Psoas muscle (tissue), 8 donors: ENCODE data around the gene CDON. TPM values are rescaled to one million over a fixed set of nuclear protein-coding genes. Genes with fewer than 3 reads are reported as not detected.

Experiments used
- ATAC-seq, 4 donors: fragments of 200-7000 bp; cut with Tn5 transposase; one replicate each; pipeline ENCODE4 v1.9.1; 2020; ENCODE audit warnings: moderate library complexity in 3 of 4, mild to moderate bottlenecking in 2 of 4
- DNase-seq, 2 donors: peaks; one replicate each; pipeline ENCODE4 v3.0.0-alpha.2; 2020
- H3K27ac ChIP-seq: fragments of 200-600 bp; one replicate; pipeline ENCODE4 v1.8.0; 2022
- H3K27me3 ChIP-seq, 3 donors: fragments of 200-600 bp in 1 of 3; one replicate each; pipeline versions ENCODE4 v1.6.1 to v1.8.0; 2013 to 2022; ENCODE audit warnings: low read length in 2 of 3, mild to moderate bottlenecking in 2 of 3, moderate library complexity in 1 of 3; ENCODE audit not compliant: insufficient read depth in 3 of 3
- H3K36me3 ChIP-seq, 2 donors: fragments of 200-600 bp in 1 of 2; one replicate each; pipeline versions ENCODE4 v1.6.1 to v1.8.0; 2013 to 2022; ENCODE audit warnings: low read depth in 1 of 2, mild to moderate bottlenecking in 1 of 2, moderate library complexity in 1 of 2; ENCODE audit not compliant: insufficient read depth in 1 of 2
- H3K4me1 ChIP-seq: fragments of 200-600 bp; one replicate; pipeline ENCODE4 v1.8.0; 2022
- H3K4me3 ChIP-seq: fragments of 200-600 bp; one replicate; pipeline ENCODE4 v1.8.0; 2022; ENCODE audit warnings: mild to moderate bottlenecking
- H3K9me3 ChIP-seq: fragments of 200-600 bp; one replicate; pipeline ENCODE4 v1.8.0; 2022
- CTCF ChIP-seq: fragments of 200-600 bp; IDR thresholded peaks from one replicate; pipeline ENCODE4 v1.8.0; 2022; ENCODE audit warnings: antibody characterized with exemption
- WGBS, 3 donors: extraction: QIAGEN DNeasy Blood & Tissue Kit; methylation state at CpG; one replicate each; pipeline versions ENCODE4 v1.1.6 to v1.1.7; 2013; 5-methylcytosine and 5-hydroxymethylcytosine counted together
- intact Hi-C, 2 donors: fragments of 100-400 bp; cut with DNase I; formaldehyde crosslinking; loops; one replicate each; pipeline versions ENCODE4 v1.11.0 to v1.14.2; 2022
- polyA plus RNA-seq, 3 donors: library from polyadenylated mRNA; stranded (reverse); fragments of 200-250 nt; gene quantifications; one replicate each; pipeline ENCODE4 v1.2.3, GENCODE V29; 2013
- total RNA-seq, 4 donors: library from RNA; stranded (reverse); fragmentation: NEBNext Ultra II Directional in 2 of 4; extraction: Animal tissue kit (Norgen Biotek cat#: 25700) in 2 of 4; gene quantifications; one replicate each; pipeline versions ENCODE4 v1.2.1 to v1.2.4, GENCODE V29; 2021 to 2023
- donor health status: healthy with polysubstance abuse.
- donor health status: DM: no; HTN: no; CAD: no; lungs with moderate emphysema.
- donor health status: Bipolar disorder and iron deficiency.
- donor health status: healthy.
- donor health status: DM: yes; HTN: yes; CAD: no.
- donor health status: DM: no; HTN: no; CAD: no.
- donor health status: DM: no; HTN: no; CAD: no.
- donor health status: DM: yes; HTN: yes; CAD: no.

Gene CDON
- total and polyA plus RNA-seq, 7 donors: 0.63 to 5.6 (median 1.3) TPM

- intact Hi-C loops: no loop called here
- peaks cover 0 to 11% (median 6%) of the 10 kb centered on the region in 3 donors for H3K27me3 ChIP-seq
- WGBS, 3 donors: 64 to 73% (median 66%) methylated on average over 8 of the region's 8 CpGs
Observed at GRCh38 chr11:125910226-125910849, 152.3 kb downstream of the CDON start.

More at GRCh38 chr11:125910226-125910849, 152.3 kb downstream of the CDON start:
- Histone ChIP-seq H3K36me3 (no peaks in the 10 kb centered on the region), H3K9me3 (no peaks in the 10 kb centered on the region), H3K4me1 (no peaks in the 10 kb centered on the region), H3K27ac (no peak overlapping the region), H3K4me3 (no peak overlapping the region)
- no peak for DNase-seq
- ATAC-seq: no peak
- TF ChIP-seq CTCF: no peak

Other genes with a start within 250 kb of the CDON start
- not detected for gene PATE4, start 229.6 kb downstream of the CDON start, total RNA-seq
- not detected for gene PATE4, start 229.6 kb downstream of the CDON start, polyA plus RNA-seq
- gene HYLS1, start 175.2 kb downstream of the CDON start, total RNA-seq: 1 to 10 TPM; 1.8 to 4.0 (median 3.1) TPM
- gene HYLS1, start 175.2 kb downstream of the CDON start, polyA plus RNA-seq: 1 to 10 TPM; 1.9 to 7.2 (median 3.8) TPM
- gene PUS3, start 159.7 kb downstream of the CDON start, total RNA-seq: 10 to 100 TPM in 3 of 4 donors, 1 to 10 TPM in 1; 9.0 to 17.5 (median 16.5) TPM
- 10 to 100 TPM; 15.0 to 17.5 (median 16.1) TPM for gene PUS3, start 159.7 kb downstream of the CDON start, polyA plus RNA-seq
- not detected for gene DDX25, start 158.4 kb downstream of the CDON start, total RNA-seq
- gene DDX25, start 158.4 kb downstream of the CDON start, polyA plus RNA-seq: under 1 TPM in 1 of 3 donors, not detected in 2; 0.01 TPM
- not detected for gene VSIG10L2, start 116.8 kb downstream of the CDON start, total RNA-seq
- under 1 TPM in 1 of 3 donors, not detected in 2; 0.21 TPM for gene VSIG10L2, start 116.8 kb downstream of the CDON start, polyA plus RNA-seq
- gene RPUSD4, start 148.8 kb upstream of the CDON start, total RNA-seq: 100 to 1,000 TPM in 1 of 4 donors, 10 to 100 TPM in 3; 75.1 to 139 (median 88.7) TPM
- 100 to 1,000 TPM in 1 of 3 donors, 10 to 100 TPM in 2; 61.6 to 128 (median 65.9) TPM for gene RPUSD4, start 148.8 kb upstream of the CDON start, polyA plus RNA-seq
- gene FAM118B, start 148.9 kb upstream of the CDON start, total RNA-seq: 10 to 100 TPM; 16.4 to 46.7 (median 24.5) TPM
- 10 to 100 TPM; 13.3 to 37.7 (median 15.3) TPM for gene FAM118B, start 148.9 kb upstream of the CDON start, polyA plus RNA-seq
- gene SRPRA, start 206.0 kb upstream of the CDON start, total RNA-seq: 100 to 1,000 TPM in 1 of 4 donors, 10 to 100 TPM in 3; 54.4 to 105 (median 71.2) TPM
- gene SRPRA, start 206.0 kb upstream of the CDON start, polyA plus RNA-seq: 10 to 100 TPM; 48.7 to 82.2 (median 76.2) TPM
- gene FOXRED1, start 206.3 kb upstream of the CDON start, total RNA-seq: 10 to 100 TPM; 12.3 to 27.7 (median 21.7) TPM
- 10 to 100 TPM; 17.9 to 27.1 (median 18.3) TPM for gene FOXRED1, start 206.3 kb upstream of the CDON start, polyA plus RNA-seq
- gene TIRAP, start 220.2 kb upstream of the CDON start, total RNA-seq: 1 to 10 TPM; 5.8 to 9.6 (median 6.5) TPM
- 1 to 10 TPM; 3.3 to 7.9 (median 4.1) TPM for gene TIRAP, start 220.2 kb upstream of the CDON start, polyA plus RNA-seq
- 10 to 100 TPM; 11.8 to 16.7 (median 14.2) TPM for gene DCPS, start 241.2 kb upstream of the CDON start, total RNA-seq
- gene DCPS, start 241.2 kb upstream of the CDON start, polyA plus RNA-seq: 10 to 100 TPM; 12.1 to 20.5 (median 15.5) TPM